HepG2 (cell line): ENCODE measurements around the gene STAT1. TPM values are rescaled to one million over a fixed set of nuclear protein-coding genes. Genes with fewer than 3 reads are reported as not detected.

ENCODE experiments used
- GLMP ChIP-seq: sonication (generic); formaldehyde crosslinking; IDR thresholded peaks from 2 replicates; pipeline ENCODE4 v1.9.0; 2021; ENCODE audit warnings: missing genetic modification reagents, mild to moderate bottlenecking, borderline replicate concordance
- IKZF5 ChIP-seq: IDR thresholded peaks from 2 replicates; pipeline ENCODE4 v1.6.1; 2018; ENCODE audit warnings: missing genetic modification reagents, mild to moderate bottlenecking, missing compliant biosample characterization
- JUND ChIP-seq: sonication (generic); formaldehyde crosslinking; IDR thresholded peaks from 2 replicates; pipeline ENCODE4 v1.8.0; 2022; ENCODE audit warnings: mild to moderate bottlenecking, missing genetic modification reagents
- MXD4 ChIP-seq: IDR thresholded peaks from 2 replicates; pipeline ENCODE4 v1.6.1; 2016; ENCODE audit warnings: mild to moderate bottlenecking, missing biosample characterization, missing genetic modification reagents
- MXI1 ChIP-seq: IDR thresholded peaks from 3 replicates; pipeline ENCODE4 v1.6.1; 2012; ENCODE audit warnings: low read depth, low read length, inconsistent platforms, borderline replicate concordance
- NKX3-1 ChIP-seq: sonication (generic); formaldehyde crosslinking; IDR thresholded peaks from 2 replicates; pipeline ENCODE4 v1.5.0; 2020; ENCODE audit warnings: missing genetic modification reagents
- REST ChIP-seq, 2 experiments: IDR thresholded peaks; 2 replicates each; pipeline ENCODE4 v1.6.1; 2011 to 2012; ENCODE audit warnings: low read length in 2 of 2, borderline replicate concordance in 1 of 2, low read depth in 1 of 2, mild to moderate bottlenecking in 1 of 2, moderate library complexity in 1 of 2
- SCMH1 ChIP-seq: sonication (generic); formaldehyde crosslinking; IDR thresholded peaks from 2 replicates; pipeline ENCODE4 v1.9.0; 2021; ENCODE audit warnings: missing genetic modification reagents, mild to moderate bottlenecking, borderline replicate concordance
- SRSF4 ChIP-seq: fragments of 200-400 bp; formaldehyde crosslinking; IDR thresholded peaks from one replicate; pipeline ENCODE4 v1.6.1; 2018; ENCODE audit warnings: mild to moderate bottlenecking, low read depth, low read length, moderate library complexity; ENCODE audit not compliant: poor library complexity, severe bottlenecking
- ZNF598 ChIP-seq: sonication (generic); formaldehyde crosslinking; IDR thresholded peaks from 2 replicates; pipeline ENCODE4 v1.5.1; 2020; ENCODE audit warnings: mild to moderate bottlenecking, missing genetic modification reagents, borderline replicate concordance
- ZNF605 ChIP-seq: sonication (generic); formaldehyde crosslinking; IDR thresholded peaks from 2 replicates; pipeline ENCODE4 v1.8.0; 2022; ENCODE audit warnings: mild to moderate bottlenecking, missing genetic modification reagents
- polyA plus RNA-seq, 8 experiments: library from polyadenylated mRNA; depleted of rRNA in 3 of 8; stranded (reverse) in 7 of 8; unstranded in 1 of 8; fragments of >200 nt; fragmentation: Illumina TruSeq in 4 of 8; extraction: Trizol in 4 of 8; gene quantifications; 2 replicates each; pipeline versions ENCODE4 v1.2.1 to v1.2.3, GENCODE V29; 2011 to 2016; ENCODE audit warnings: low read depth in 4 of 8, missing spikeins in 1 of 8, mixed read lengths in 1 of 8; ENCODE audit not compliant: insufficient read depth in 1 of 8
- total RNA-seq, 5 experiments: library from RNA; depleted of rRNA; stranded (reverse); fragments of >200 nt; fragmentation: Illumina TruSeq; extraction: Trizol; gene quantifications; 2 replicates each; pipeline ENCODE4 v1.2.3, GENCODE V29; 2016; ENCODE audit warnings: low read depth in 1 of 5
- TF ChIP-seq, protein P1 (sequence below): sonication (generic); formaldehyde crosslinking; IDR thresholded peaks from 2 replicates; pipeline ENCODE4 v1.4.0; 2020; ENCODE audit warnings: mild to moderate bottlenecking, missing genetic modification reagents, borderline replicate concordance
- TF ChIP-seq, protein P2 (sequence below): sonication (generic); formaldehyde crosslinking; IDR thresholded peaks from 2 replicates; pipeline ENCODE4 v1.4.0; 2020; ENCODE audit warnings: missing genetic modification reagents; ENCODE audit errors: not compliant biosample characterization
- TF ChIP-seq, protein P3 (sequence below): sonication (generic); formaldehyde crosslinking; IDR thresholded peaks from 2 replicates; pipeline ENCODE4 v1.5.0; 2020; ENCODE audit warnings: mild to moderate bottlenecking, missing genetic modification reagents

STAT1 gene
- total and polyA plus RNA-seq, 2 of the 13 experiments (the other 11 are each of a cell fraction or from before 2014, with no cell fraction given) = 21.8 to 59.6 TPM

DNA sequence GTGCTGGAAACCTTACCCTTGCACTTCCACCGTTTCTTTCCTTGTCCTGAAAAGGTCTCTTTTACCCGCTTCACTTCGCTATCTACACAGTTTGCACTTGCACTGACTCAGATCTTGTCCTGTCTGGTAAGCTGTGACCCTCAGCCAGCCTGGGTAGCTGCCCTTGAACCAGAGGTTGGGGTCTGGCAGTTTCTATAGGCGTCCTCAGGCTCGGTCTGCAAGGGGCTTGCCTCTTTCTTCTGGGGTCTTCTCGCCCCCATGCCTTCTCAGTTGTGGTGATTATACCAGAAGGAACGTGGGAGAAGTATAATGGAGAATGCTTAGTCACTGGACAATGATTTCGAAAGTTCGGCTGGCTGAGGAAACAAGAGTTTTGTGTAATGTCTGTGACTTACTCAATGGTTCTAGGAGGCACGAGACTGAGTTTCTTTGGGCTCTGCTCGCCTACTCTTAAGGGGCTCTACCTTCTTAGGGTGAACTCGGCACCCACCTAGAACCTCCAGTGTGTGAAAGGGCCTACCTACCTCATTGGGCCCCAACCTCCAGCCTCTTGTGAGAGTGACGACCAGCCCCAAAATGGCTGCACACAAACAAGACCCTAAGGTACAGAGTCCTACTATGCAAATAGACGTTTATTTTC, 6.9 kb upstream of the STAT1 start (continued):
- TF ChIP-seq, protein P1, sequence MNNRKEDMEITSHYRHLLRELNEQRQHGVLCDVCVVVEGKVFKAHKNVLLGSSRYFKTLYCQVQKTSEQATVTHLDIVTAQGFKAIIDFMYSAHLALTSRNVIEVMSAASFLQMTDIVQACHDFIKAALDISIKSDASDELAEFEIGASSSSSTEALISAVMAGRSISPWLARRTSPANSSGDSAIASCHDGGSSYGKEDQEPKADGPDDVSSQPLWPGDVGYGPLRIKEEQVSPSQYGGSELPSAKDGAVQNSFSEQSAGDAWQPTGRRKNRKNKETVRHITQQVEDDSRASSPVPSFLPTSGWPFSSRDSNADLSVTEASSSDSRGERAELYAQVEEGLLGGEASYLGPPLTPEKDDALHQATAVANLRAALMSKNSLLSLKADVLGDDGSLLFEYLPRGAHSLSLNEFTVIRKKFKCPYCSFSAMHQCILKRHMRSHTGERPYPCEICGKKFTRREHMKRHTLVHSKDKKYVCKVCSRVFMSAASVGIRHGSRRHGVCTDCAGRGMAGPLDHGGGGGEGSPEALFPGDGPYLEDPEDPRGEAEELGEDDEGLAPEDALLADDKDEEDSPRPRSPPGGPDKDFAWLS = no peak
- TF ChIP-seq JUND (CRISPR knock-in tag) (no peak), SCMH1 (CRISPR knock-in tag) (no peak), MXD4 (CRISPR knock-in tag) (no peak), MXI1 (no peak), ZNF598 (CRISPR knock-in tag) (0 out of 2 replicates have a peak, but pooled peaks have one; percentile 12), IKZF5 (CRISPR knock-in tag) (no peak; the same call in 1 of the 2 replicates), SRSF4 (no peak), NKX3-1 (CRISPR knock-in tag) (0 out of 2 replicates have a peak, but pooled peaks have one; percentile 21), REST (IDR thresholded peaks at IDR 0.05; ENCODE audit: borderline replicate concordance in 1 of 2, low read depth in 1 of 2, low read length in 2 of 2) (0 out of 4 replicates have a peak, but pooled peaks of 1 of the 2 experiments have one; percentile 10), GLMP (CRISPR knock-in tag) (0 out of 2 replicates have a peak, but pooled peaks have one; percentile 56), ZNF605 (peak; percentile 51; the same call in 1 of the 2 replicates)
- TF ChIP-seq, protein P2, sequence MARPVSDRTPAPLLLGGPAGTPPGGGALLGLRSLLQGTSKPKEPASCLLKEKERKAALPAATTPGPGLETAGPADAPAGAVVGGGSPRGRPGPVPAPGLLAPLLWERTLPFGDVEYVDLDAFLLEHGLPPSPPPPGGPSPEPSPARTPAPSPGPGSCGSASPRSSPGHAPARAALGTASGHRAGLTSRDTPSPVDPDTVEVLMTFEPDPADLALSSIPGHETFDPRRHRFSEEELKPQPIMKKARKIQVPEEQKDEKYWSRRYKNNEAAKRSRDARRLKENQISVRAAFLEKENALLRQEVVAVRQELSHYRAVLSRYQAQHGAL (CRISPR knock-in tag) = no peak
- TF ChIP-seq, protein P3, sequence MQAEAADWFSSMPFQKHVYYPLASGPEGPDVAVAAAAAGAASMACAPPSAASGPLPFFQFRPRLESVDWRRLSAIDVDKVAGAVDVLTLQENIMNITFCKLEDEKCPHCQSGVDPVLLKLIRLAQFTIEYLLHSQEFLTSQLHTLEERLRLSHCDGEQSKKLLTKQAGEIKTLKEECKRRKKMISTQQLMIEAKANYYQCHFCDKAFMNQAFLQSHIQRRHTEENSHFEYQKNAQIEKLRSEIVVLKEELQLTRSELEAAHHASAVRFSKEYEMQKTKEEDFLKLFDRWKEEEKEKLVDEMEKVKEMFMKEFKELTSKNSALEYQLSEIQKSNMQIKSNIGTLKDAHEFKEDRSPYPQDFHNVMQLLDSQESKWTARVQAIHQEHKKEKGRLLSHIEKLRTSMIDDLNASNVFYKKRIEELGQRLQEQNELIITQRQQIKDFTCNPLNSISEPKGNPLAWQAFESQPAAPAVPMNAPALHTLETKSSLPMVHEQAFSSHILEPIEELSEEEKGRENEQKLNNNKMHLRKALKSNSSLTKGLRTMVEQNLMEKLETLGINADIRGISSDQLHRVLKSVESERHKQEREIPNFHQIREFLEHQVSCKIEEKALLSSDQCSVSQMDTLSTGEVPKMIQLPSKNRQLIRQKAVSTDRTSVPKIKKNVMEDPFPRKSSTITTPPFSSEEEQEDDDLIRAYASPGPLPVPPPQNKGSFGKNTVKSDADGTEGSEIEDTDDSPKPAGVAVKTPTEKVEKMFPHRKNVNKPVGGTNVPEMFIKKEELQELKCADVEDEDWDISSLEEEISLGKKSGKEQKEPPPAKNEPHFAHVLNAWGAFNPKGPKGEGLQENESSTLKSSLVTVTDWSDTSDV (CRISPR knock-in tag) = no peak
